Measurements from ENCODE around the gene ALDH1A2. TPM values are rescaled to one million over a fixed set of nuclear protein-coding genes. Genes with fewer than 3 reads are reported as not detected.

The ALDH1A2 gene
- total RNA-seq, 1 experiment from 2014 or later, result 1.5 TPM

- peaks cover 80% of the 10 kb centered on the region for H3K27me3 ChIP-seq (replicated peaks; ENCODE audit: insufficient read depth, low read depth, low read length, poor library complexity)
- no TSS peak for BruUV-seq (replicated peaks)
- H3K4me1 ChIP-seq (ENCODE audit: insufficient read depth, low read length, poor library complexity, severe bottlenecking), result peaks cover 6% of the 10 kb centered on the region
- no peak overlapping the region for H3K4me3 ChIP-seq (ENCODE audit: low read depth, low read length, poor library complexity, severe bottlenecking)
- no peak for DNase-seq (ENCODE audit: low spot score)
- CTCF ChIA-PET, result no interaction called here
- H3K36me3 ChIP-seq (ENCODE audit: insufficient read depth, low read length, poor library complexity, severe bottlenecking), result no peaks in the 10 kb centered on the region
- H3K27ac ChIP-seq (ENCODE audit: low read depth, low read length, poor library complexity, severe bottlenecking), result no peak overlapping the region
- POLR2A ChIA-PET (ENCODE audit: low non-redundant PET), result no interaction called here
- H3K9me3 ChIP-seq (ENCODE audit: low read depth, low read length, poor library complexity, severe bottlenecking), result no peaks in the 10 kb centered on the region
- TF ChIP-seq EZH2 (IDR thresholded peaks at IDR 0.05; ENCODE audit: borderline replicate concordance, low read depth, low read length, poor library complexity, severe bottlenecking) (no peak), CTCF (conservative IDR thresholded peaks at IDR 0.05; ENCODE audit: low read depth, low read length) (no peak)
- intact Hi-C loops (cut with micrococcal nuclease; ENCODE audit: unreplicated experiment), result loop anchor here (10.0 kb wide), 1 partner anchor 329 kb away; no protein-coding TSS in a partner anchor
Measured at GRCh38 chr15:58063614-58064013, 1.9 kb downstream of the ALDH1A2 start.

- ChIA-PET CTCF (no interaction called here), POLR2A (ENCODE audit: low non-redundant PET) (no interaction called here)
- Histone ChIP-seq H3K4me1 (ENCODE audit: insufficient read depth, low read length, poor library complexity, severe bottlenecking) (peaks cover 6% of the 10 kb centered on the region), H3K4me3 (ENCODE audit: low read depth, low read length, poor library complexity, severe bottlenecking) (no peak overlapping the region), H3K9me3 (ENCODE audit: low read depth, low read length, poor library complexity, severe bottlenecking) (no peaks in the 10 kb centered on the region), H3K36me3 (ENCODE audit: insufficient read depth, low read length, poor library complexity, severe bottlenecking) (no peaks in the 10 kb centered on the region), H3K27me3 (replicated peaks; ENCODE audit: insufficient read depth, low read depth, low read length, poor library complexity) (peaks cover 86% of the 10 kb centered on the region), H3K27ac (ENCODE audit: low read depth, low read length, poor library complexity, severe bottlenecking) (no peak overlapping the region)
- no TSS peak for BruUV-seq (replicated peaks)
- intact Hi-C loops (cut with micrococcal nuclease; ENCODE audit: unreplicated experiment), result loop anchor here (10.0 kb wide), 1 partner anchor 328 kb away; no protein-coding TSS in a partner anchor
- no peak for DNase-seq (ENCODE audit: low spot score)
- TF ChIP-seq CTCF (conservative IDR thresholded peaks at IDR 0.05; ENCODE audit: low read depth, low read length) (no peak), EZH2 (IDR thresholded peaks at IDR 0.05; ENCODE audit: borderline replicate concordance, low read depth, low read length, poor library complexity, severe bottlenecking) (no peak)
Measured at GRCh38 chr15:58062983-58063382, 2.5 kb downstream of the ALDH1A2 start.

- Histone ChIP-seq H3K27me3 (replicated peaks; ENCODE audit: insufficient read depth, low read depth, low read length, poor library complexity) (peaks cover 87% of the 10 kb centered on the region), H3K4me3 (ENCODE audit: low read depth, low read length, poor library complexity, severe bottlenecking) (no peak overlapping the region), H3K9me3 (ENCODE audit: low read depth, low read length, poor library complexity, severe bottlenecking) (no peaks in the 10 kb centered on the region), H3K4me1 (ENCODE audit: insufficient read depth, low read length, poor library complexity, severe bottlenecking) (peaks cover 6% of the 10 kb centered on the region), H3K27ac (ENCODE audit: low read depth, low read length, poor library complexity, severe bottlenecking) (no peak overlapping the region), H3K36me3 (ENCODE audit: insufficient read depth, low read length, poor library complexity, severe bottlenecking) (no peaks in the 10 kb centered on the region)
- DNase-seq (ENCODE audit: low spot score), result no peak
- intact Hi-C loops (cut with micrococcal nuclease; ENCODE audit: unreplicated experiment), result loop anchor here (10.0 kb wide), 1 partner anchor 327 kb away; no protein-coding TSS in a partner anchor
- no TSS peak for BruUV-seq (replicated peaks)
- ChIA-PET CTCF (no interaction called here), POLR2A (ENCODE audit: low non-redundant PET) (no interaction called here)
- TF ChIP-seq EZH2 (IDR thresholded peaks at IDR 0.05; ENCODE audit: borderline replicate concordance, low read depth, low read length, poor library complexity, severe bottlenecking) (no peak), CTCF (conservative IDR thresholded peaks at IDR 0.05; ENCODE audit: low read depth, low read length) (no peak)
Measured at GRCh38 chr15:58062175-58062574, 3.3 kb downstream of the ALDH1A2 start.
